A549 (cell line): Measurements from ENCODE around the gene ZNF428. TPM values are rescaled to one million over a fixed set of nuclear protein-coding genes. Genes with fewer than 3 reads are reported as not detected.
A peak's percentile ranks its signal among the peaks of the same experiment; 100 is the strongest.

ENCODE experiments used
- ATAC-seq, 2 experiments: fragments of 200-7000 bp in 1 of 2; fragments of >200 bp in 1 of 2; cut with Nextera tagmentation in 1 of 2; cut with Tn5 transposase in 1 of 2; 3 replicates each; pipeline versions ENCODE4 v1.8.0 to v1.9.1; 2018 to 2020; ENCODE audit warnings: mild to moderate bottlenecking in 1 of 2, moderate library complexity in 1 of 2
- CTCF ChIA-PET: fragments of 300-600 bp; sonication (Branson Sonifier 250); formaldehyde crosslinking; extraction: SDS; loops from one replicate; lab custom pipeline; 2021; ENCODE audit warnings: antibody characterized with exemption, inconsistent platforms; lab: Yijun Ruan, JAX
- POLR2A ChIA-PET: fragments of 350-600 bp; formaldehyde crosslinking; extraction: SDS; loops from one replicate; lab custom pipeline; 2021; ENCODE audit warnings: antibody characterized with exemption, inconsistent platforms; lab: Yijun Ruan, JAX
- DNase-seq, 2 experiments: peaks; one replicate each; pipeline versions ENCODE4 v3.0.0 to v3.0.0-alpha.2; 2011 to 2016; ENCODE audit warnings: low read depth in 1 of 2, low spot score in 1 of 2
- FAIRE-seq: peaks from 2 replicates; lab custom pipeline; 2011; peaks lifted over from hg19 to GRCh38; lab: Jason Lieb, UNC
- H3K27ac ChIP-seq, 2 experiments: fragments of >200 bp; sonication (Bioruptor Twin); formaldehyde crosslinking; 3 replicates each; pipeline ENCODE4 v1.5.1; 2016 to 2017
- H3K4me1 ChIP-seq: fragments of >200 bp; sonication (Bioruptor Twin); formaldehyde crosslinking; 3 replicates; pipeline ENCODE4 v1.6.1; 2016
- H3K4me2 ChIP-seq: fragments of >200 bp; sonication (Bioruptor Twin); formaldehyde crosslinking; 3 replicates; pipeline ENCODE4 v1.6.1; 2016
- H3K4me3 ChIP-seq: fragments of >200 bp; sonication (Bioruptor Twin); formaldehyde crosslinking; 3 replicates; pipeline ENCODE4 v1.5.1; 2016
- H3K9me3 ChIP-seq: fragments of >200 bp; sonication (Bioruptor Twin); formaldehyde crosslinking; 3 replicates; pipeline ENCODE4 v1.6.1; 2016
- ATOH8 ChIP-seq: fragments of 250-450 bp; sonication (Bioruptor Pico); IDR thresholded peaks from 2 replicates; pipeline ENCODE4 v1.5.0; 2020; ENCODE audit warnings: low read depth, mild to moderate bottlenecking, moderate library complexity
- CEBPB ChIP-seq, 2 experiments: fragments of >200 bp in 1 of 2; sonication (Bioruptor Twin) in 1 of 2; formaldehyde crosslinking in 1 of 2; IDR thresholded peaks; 2 replicates each; pipeline ENCODE4 v1.6.1; 2012 to 2016
- CTCF ChIP-seq: fragments of >200 bp; sonication (Bioruptor Twin); formaldehyde crosslinking; IDR thresholded peaks from 3 replicates; pipeline ENCODE4 v1.5.1; 2016
- E2F6 ChIP-seq: IDR thresholded peaks from 2 replicates; pipeline ENCODE4 v1.6.1; 2012; ENCODE audit warnings: low read depth, borderline replicate concordance
- ELK1 ChIP-seq: fragments of 150-350 bp; IDR thresholded peaks from 2 replicates; pipeline ENCODE4 v1.6.1; 2014; ENCODE audit warnings: low read depth, mild to moderate bottlenecking, low read length
- FOSB ChIP-seq: fragments of 250-450 bp; sonication (Bioruptor Pico); IDR thresholded peaks from 2 replicates; pipeline ENCODE4 v1.5.0; 2020; ENCODE audit warnings: mild to moderate bottlenecking, moderate library complexity
- HEYL ChIP-seq: fragments of 250-450 bp; sonication (Bioruptor Pico); IDR thresholded peaks from 2 replicates; pipeline ENCODE4 v1.8.0; 2021; ENCODE audit warnings: mild to moderate bottlenecking, moderate library complexity
- HMGXB4 ChIP-seq: fragments of 250-450 bp; sonication (Bioruptor Pico); IDR thresholded peaks from 2 replicates; pipeline ENCODE4 v1.5.0; 2021; ENCODE audit warnings: mild to moderate bottlenecking, moderate library complexity, borderline replicate concordance
- HOXA7 ChIP-seq: fragments of 250-450 bp; sonication (Bioruptor Pico); IDR thresholded peaks from 2 replicates; pipeline ENCODE4 v1.5.0; 2020; ENCODE audit warnings: mild to moderate bottlenecking, moderate library complexity
- HOXB13 ChIP-seq: fragments of 250-450 bp; sonication (Bioruptor Pico); IDR thresholded peaks from 2 replicates; pipeline ENCODE4 v1.5.0; 2020; ENCODE audit warnings: low read depth, mild to moderate bottlenecking, moderate library complexity
- JUN ChIP-seq, 2 experiments: fragments of >200 bp; sonication (Bioruptor Twin); formaldehyde crosslinking; IDR thresholded peaks; 2 replicates in 1 of 2; 3 replicates in 1 of 2; pipeline ENCODE4 v1.6.1; 2016 to 2017
- KDM1A ChIP-seq: fragments of 200-600 bp; sonication (generic); IDR thresholded peaks from 2 replicates; pipeline ENCODE4 v1.6.1; 2016; ENCODE audit warnings: low read depth, mild to moderate bottlenecking
- MAZ ChIP-seq: fragments of 150-350 bp; IDR thresholded peaks from 2 replicates; pipeline ENCODE4 v1.6.1; 2014; ENCODE audit warnings: antibody characterized with exemption, low read depth, low read length, borderline replicate concordance
- MYC ChIP-seq: IDR thresholded peaks from 2 replicates; pipeline ENCODE4 v1.6.1; 2012; ENCODE audit warnings: mild to moderate bottlenecking, inconsistent platforms, low read length, improper control_type of control experiment, borderline replicate concordance
- POLR2AphosphoS2 ChIP-seq: conservative IDR thresholded peaks from 2 replicates; pipeline ENCODE4 v1.6.1; 2012; ENCODE audit warnings: low read length, improper control_type of control experiment, inconsistent platforms
- RNF2 ChIP-seq: fragments of 200-600 bp; sonication (generic); IDR thresholded peaks from 2 replicates; pipeline ENCODE4 v1.6.1; 2016; ENCODE audit warnings: low read depth, mild to moderate bottlenecking, antibody characterized with exemption, moderate library complexity, borderline replicate concordance
- SMC3 ChIP-seq: fragments of >200 bp; sonication (Bioruptor Twin); formaldehyde crosslinking; IDR thresholded peaks from 3 replicates; pipeline ENCODE4 v1.6.1; 2018; ENCODE audit warnings: inconsistent platforms
- TFCP2L1 ChIP-seq: fragments of 250-450 bp; sonication (Bioruptor Pico); IDR thresholded peaks from 2 replicates; pipeline ENCODE4 v1.5.0; 2021; ENCODE audit warnings: mild to moderate bottlenecking
- ZNF302 ChIP-seq: fragments of 250-450 bp; sonication (Bioruptor Pico); IDR thresholded peaks from 2 replicates; pipeline ENCODE4 v1.9.0; 2021; ENCODE audit warnings: inconsistent platforms, mild to moderate bottlenecking, moderate library complexity
- ZSCAN20 ChIP-seq: fragments of 250-450 bp; sonication (Bioruptor Pico); IDR thresholded peaks from 2 replicates; pipeline ENCODE4 v1.8.0; 2022; ENCODE audit warnings: mild to moderate bottlenecking, moderate library complexity
- WGBS: methylation state at CpG from one replicate; pipeline ENCODE4 v1.1.6; 2017; ENCODE audit errors: missing lambda C conversion rate; 5-methylcytosine and 5-hydroxymethylcytosine counted together
- polyA plus RNA-seq, 4 experiments: library from polyadenylated mRNA; depleted of rRNA in 3 of 4; stranded (reverse); fragments of >200 nt; fragmentation: RNase III in 1 of 4; extraction: RNeasy Plus Mini Kit Qiagen cat#74134 plus additional on column Dnase treatment in 1 of 4; gene quantifications; 2 replicates in 3 of 4; 3 replicates in 1 of 4; pipeline ENCODE4 v1.2.3, GENCODE V29; 2011 to 2017

Gene ZNF428
- polyA plus RNA-seq, 2 of the 4 experiments (the other 2 are of a cell fraction) = 22.9 to 52.4 TPM

- TF ChIP-seq CTCF (no peak), RNF2 (no peak), HOXA7 (no peak), MYC (no peak), FOSB (no peak), E2F6 (no peak), POLR2AphosphoS2 (no peak), MAZ (no peak)
These were observed 6.6 kb upstream of the ZNF428 start (continued) for GRCh38 chr19:43625918-43626579.

GRCh38 chr19:43624933-43625332 is 5.5 kb upstream of the ZNF428 start:
- H3K4me2 ChIP-seq = no peak overlapping the region
- WGBS = 75% methylated on average over 22 of the region's 30 CpGs
- H3K4me3 ChIP-seq = no peak overlapping the region
- FAIRE-seq = no peak
- no peak overlapping the region for H3K27ac ChIP-seq
- peak in 1 of 2 experiments; percentile 49 for DNase-seq
- ChIA-PET POLR2A (no interaction called here), CTCF (interaction anchor here (0.6 to 1.6 kb wide), 3 partner anchors 26 to 120 kb away, joined by 3 read pairs; no protein-coding TSS in a partner anchor)
- H3K4me1 ChIP-seq = peaks cover 6% of the 10 kb centered on the region; the same call in 2 of the 3 replicates
- TF ChIP-seq HMGXB4 (CRISPR knock-in tag) = no peak
- no peak for TF ChIP-seq SMC3
- no peak for TF ChIP-seq RNF2
- TF ChIP-seq ZSCAN20 = no peak
- TF ChIP-seq ATOH8 (CRISPR knock-in tag) = no peak
- no peak for TF ChIP-seq HEYL (CRISPR knock-in tag)
- TF ChIP-seq ZNF302 (CRISPR knock-in tag) = no peak
- no peak for TF ChIP-seq CEBPB (IDR thresholded peaks at IDR 0.05)
- TF ChIP-seq ELK1 = no peak
- no peak for TF ChIP-seq KDM1A
- no peak for TF ChIP-seq HOXB13 (CRISPR knock-in tag)
- TF ChIP-seq TFCP2L1 (CRISPR knock-in tag) = no peak
- no peak for TF ChIP-seq JUN (IDR thresholded peaks at IDR 0.05)
- H3K9me3 ChIP-seq = no peaks in the 10 kb centered on the region
- ATAC-seq = 0 out of 6 replicates have a peak, but pooled peaks of 1 of the 2 experiments have one; percentile 10
